Activated CD4-positive, alpha-beta T cell treated with anti-CD3 and anti-CD28 coated beads, Interleukin-2, amount 50 U/mL, for 4 hours (primary cell): ENCODE results near the gene YKT6.
"Not testable (repeated sequence)": the region's sequence is repeated elsewhere in the genome, so short reads cannot be mapped to it uniquely, and the experiment has no call there.

ENCODE experiments used
- DNase-seq, 2 experiments: peaks; one replicate each; pipeline ENCODE4 v3.0.0-alpha.2; 2020

YKT6 gene

GRCh38 chr7:44194562-44195145 is 6.1 kb upstream of the YKT6 start:
- no peak for DNase-seq

GRCh38 chr7:44195889-44196288 is 4.9 kb upstream of the YKT6 start:
- no peak for DNase-seq

DNA sequence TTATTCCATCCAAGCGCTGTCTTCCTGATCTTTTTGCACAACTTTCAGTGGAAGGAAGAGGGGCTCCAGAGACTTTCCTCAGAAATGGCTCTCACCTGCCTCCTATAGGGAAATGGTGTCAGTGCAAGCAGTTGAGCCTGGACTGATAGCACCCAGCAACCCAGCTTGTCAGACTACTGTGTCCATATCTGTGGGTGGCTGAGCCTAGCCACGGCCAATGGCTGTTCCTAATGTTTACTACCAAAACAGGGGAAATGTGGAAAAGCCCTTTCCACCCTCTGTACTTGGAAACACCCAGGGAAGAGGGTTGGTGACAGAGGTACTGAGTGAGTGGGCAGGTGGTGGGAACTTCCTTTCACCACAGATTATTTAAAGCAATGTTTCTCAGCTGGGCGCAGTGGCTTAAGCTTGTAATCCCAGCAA is 4.3 kb upstream of the YKT6 start:
- no peak for DNase-seq

DNA sequence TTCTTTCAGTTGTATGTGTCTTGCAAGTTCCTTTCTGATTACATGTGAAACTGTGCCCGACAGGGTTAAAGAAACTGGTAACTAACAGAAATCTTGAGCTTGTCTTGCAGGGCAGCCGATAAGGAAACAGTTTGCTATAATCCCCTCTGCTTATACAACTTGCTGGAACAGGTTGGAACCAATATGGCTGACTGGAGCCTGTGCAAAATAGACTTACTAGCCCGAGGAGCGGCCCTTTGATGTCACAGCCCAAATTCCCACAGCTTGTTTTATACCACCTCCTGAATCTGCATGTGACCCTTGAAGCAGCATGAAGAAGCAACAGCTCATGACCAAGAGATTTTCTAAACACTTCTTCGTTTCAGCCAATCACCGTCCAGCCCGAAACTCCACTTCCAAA is 3.3 kb upstream of the YKT6 start:
- DNase-seq = no peak

GRCh38 chr7:44200163-44200562 is 615 bp upstream of the YKT6 start:
- DNase-seq = not testable (repeated sequence)

DNA sequence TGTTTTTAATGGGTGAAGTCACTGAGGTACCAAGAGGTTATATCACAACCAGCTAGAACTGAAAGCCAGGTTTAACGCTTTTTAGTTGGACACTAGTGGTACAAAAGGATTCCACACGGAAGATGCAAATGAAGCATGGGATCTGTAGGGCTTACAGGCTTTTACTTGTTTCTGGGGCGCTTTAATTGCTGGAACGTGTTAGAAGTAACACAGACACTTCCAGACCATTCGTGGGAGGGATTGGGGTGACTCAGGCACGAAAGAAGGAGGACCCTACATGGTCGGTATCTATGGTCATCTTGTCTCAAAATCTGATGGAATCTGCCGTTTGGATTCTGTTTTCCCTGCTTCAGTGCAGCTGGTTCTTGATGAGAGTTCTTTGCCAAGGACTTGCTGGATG is 1.0 kb downstream of the YKT6 start:
- no peak for DNase-seq

GRCh38 chr7:44206008-44206407 is 5.2 kb downstream of the YKT6 start:
- no peak for DNase-seq

DNA sequence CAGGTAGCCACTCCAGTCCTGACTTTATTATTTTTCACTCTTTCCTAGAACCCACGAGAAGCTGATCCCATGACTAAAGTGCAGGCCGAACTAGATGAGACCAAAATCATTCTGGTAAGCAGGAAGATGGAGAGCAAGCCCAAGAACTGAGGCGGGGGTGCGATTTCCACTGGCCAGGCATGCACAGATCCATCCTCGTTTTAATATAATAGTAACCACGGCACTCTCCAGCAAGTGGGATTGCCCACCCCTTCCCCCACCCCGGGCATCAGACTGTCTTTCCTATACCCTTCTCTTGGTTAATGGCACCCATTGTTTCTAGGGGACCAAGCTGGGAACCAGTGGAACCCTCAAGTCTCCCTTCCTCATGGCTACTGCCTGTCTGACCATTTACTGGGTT is 7.3 kb downstream of the YKT6 start:
- DNase-seq = no peak

DNA sequence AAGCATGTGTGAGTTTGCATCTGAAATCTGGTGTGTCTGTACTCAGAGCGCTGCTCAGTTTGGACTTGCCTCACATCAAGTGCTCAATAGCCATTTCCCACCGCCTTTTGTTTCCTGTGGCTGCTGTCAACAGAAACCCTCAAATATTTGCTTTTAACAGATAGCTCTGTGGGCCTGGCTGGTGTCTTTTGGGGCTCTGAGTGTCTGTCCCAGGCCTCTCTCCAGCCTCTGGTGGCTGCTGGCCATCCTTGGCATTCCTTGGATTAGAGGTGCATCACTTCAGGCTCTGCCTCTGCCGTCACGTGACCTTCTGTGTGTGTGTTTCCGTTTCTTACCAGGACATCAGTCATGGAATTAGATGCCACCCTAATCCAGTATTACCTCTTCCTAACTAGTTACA is 9.3 kb downstream of the YKT6 start:
- DNase-seq = no peak

DNA sequence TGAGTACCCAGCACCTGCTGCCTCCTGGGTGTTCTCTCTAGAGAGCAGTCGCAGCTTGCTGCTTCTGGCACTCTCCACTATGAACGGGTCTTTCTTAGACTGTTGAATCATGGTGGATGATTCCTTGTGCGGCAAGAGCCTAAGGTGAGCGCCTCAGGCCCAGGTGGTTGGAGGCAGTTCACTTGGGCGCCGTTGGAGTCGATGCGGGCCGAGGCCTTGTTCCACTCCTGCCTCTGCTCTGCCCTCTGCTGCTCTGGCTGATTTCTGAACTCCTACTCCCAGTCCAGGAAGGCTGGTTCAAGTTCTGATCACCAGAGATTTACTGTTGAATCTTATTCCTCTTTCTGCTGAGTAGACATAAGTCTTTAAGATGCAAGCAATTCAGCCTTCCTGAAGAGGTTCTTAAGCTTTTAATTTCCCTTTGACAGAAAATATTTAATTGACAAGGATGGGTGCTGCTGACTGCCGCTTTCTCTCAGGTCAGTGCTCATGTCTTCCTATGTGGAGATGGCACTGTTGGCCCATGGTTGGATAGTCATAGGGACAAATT is 10.4 kb downstream of the YKT6 start:
- DNase-seq = no peak

- DNase-seq = no peak
These were observed 11.2 kb downstream of the YKT6 start for GRCh38 chr7:44212018-44212417.

DNA sequence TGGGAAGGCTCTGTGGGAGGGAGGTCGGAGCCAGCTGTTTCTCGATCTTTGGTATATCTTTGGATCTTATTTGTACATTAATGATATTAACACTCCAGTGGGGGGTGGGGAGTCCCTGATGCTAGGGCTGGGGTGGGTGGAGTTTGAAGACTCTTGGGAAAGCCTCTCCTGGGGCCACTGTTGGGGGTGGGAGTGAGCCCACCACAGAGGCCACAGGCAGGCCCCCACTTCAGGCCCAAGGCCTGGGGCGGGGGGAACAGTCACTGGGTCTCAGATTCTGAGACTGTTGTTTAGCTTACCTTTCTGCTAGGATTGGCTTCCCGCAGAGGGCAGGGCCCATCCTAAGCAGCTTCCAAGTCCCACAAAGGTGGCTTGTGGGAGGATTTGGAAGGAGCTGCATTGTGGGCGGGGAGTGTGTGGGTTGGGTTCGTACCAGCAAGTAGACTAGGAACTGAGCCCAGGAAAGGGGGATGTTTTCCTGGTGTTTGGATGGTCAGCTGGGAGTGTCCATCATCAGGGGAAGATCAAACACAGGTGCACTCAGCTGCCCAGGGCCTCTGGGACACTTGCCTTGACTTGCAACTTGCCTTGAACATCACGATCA is 11.9 kb downstream of the YKT6 start:
- no peak for DNase-seq

DNA sequence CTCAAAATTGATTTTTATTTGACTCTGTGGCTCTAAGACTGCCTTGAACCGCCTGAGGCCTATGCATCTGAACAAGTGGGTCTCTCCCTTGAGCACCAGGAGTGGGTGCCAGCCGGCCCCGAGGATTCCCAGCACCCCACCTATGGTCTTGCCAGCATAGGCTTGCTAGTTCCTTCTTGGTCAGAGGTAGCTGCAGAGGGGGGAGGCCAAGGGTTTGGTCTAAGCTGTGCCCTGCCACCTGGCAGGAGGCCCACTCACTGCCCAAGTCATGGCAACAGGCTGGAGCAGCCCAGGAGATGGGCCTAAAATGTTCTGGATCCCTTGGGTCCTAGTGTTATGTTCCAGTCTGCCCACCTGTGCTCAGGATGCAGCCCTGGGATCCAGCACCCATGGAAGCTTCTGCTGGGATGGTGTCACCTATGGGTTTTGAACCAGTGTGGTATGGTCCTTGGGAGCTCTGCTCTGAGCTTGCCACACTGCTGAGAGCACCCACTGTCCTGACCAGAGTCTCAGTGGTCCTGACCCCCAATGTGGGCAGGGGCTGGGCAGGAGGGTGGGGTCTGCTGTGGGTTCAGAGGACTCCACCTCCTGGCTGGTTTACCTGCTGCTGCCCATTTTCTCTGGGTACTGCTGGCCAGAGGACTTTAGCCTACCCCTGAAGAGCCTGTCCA is 12.6 kb downstream of the YKT6 start:
- no peak for DNase-seq

DNA sequence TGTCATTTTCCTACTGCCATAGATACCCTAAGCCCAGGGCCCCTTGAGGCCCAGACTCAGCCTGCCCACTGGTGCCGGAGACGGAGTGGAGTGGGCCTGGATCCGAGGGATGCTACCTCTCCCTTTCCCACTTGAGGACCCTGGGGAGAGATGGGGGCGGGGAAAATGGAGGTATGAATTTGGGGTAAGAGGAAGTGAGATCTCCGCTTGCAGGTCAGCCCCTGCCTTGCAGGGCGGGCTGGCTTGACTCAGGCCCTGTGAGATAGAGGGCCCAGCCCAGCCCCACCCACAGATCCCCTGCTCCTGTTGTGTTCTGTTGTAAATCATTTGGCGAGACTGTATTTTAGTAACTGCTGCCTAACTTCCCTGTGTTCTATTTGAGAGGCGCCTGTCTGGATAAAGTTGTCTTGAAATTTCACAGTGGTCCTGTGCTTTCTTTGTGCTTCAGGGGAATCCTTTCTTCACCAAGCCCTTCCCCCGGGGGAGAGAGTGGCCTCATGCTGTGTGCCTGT is 13.2 kb downstream of the YKT6 start:
- no peak for DNase-seq

DNA sequence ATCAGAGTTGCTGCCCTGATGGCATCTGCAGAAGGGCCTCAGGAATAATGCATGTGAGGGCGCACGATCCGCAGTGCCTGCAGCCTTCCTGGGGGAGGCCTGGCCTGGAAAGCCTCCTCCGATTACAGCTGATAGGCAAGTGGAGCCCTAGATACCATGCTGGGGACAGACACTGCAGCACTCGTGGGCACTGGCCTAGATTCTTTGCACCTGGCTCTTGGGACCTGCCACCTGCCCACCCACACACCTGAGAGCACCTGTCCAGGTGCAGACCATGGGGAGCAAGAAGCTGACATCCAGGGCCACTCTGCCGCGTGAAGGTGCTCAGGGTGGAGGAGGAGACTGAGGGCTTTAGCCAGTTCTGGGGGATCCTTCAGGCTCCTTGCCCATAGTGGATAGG is 14.8 kb downstream of the YKT6 start:
- DNase-seq = no peak

- no peak for DNase-seq
These were observed 15.2 kb downstream of the YKT6 start for GRCh38 chr7:44216019-44216418.

DNA sequence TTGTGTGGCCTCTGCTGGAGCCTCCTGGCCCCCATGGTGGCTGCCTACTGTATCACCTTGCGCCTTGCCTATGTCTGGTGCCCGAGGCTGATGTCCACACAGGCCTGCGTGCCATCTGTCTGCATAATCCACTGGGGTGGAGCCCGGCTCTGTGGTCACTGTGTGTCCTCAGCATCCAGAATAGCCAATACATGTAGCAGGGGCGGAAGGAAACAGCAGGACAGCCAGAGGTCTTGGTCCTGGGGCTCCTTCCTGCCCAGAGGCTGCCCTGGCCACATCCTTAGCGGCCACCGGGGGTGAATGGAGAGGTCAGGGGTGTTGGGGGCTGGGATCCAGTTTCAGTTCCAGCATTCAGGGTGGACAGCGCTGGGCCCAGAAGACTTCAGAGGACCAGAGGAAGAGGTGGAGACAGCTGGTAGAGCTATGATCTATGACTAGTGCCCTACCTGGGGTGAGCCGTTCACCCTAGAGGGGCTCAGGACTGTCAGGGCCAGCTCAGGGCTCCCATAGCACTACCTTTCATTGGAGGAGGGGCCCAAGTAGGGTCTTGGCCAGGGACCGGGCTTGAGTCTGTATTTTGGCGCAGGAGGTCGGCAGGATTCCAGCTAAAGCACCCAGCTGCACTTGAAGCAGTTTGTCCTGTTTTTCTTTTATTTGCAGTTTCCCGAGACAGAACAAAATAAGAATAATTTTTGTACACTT is 15.9 kb downstream of the YKT6 start:
- no peak for DNase-seq

DNA sequence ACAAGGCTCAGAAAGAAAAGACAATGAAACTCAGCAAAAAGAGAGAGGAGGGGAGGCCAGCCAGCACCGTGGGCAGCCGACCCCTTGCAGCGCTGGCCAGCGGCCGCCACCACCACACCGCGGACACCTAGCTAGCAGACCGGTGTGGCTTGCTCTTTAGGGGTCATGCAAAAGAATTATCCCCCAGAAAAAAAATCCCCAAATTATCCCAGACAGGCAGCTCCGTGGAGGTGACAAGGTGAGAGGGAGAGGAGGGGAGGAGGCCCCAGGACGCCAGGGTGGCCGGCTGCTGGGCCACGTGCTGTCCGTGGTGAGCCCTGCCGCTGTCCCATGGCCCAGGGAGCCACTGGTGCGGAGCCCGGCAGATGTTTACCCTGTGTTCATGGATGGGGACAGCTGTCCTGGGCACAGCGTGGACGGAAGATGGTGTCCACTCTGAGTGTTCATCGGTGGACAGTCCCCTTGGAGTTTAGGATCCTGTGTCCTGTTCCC is 16.5 kb downstream of the YKT6 start:
- DNase-seq = no peak

- no peak for DNase-seq
These were observed 17.1 kb downstream of the YKT6 start for GRCh38 chr7:44217852-44218402.

DNA sequence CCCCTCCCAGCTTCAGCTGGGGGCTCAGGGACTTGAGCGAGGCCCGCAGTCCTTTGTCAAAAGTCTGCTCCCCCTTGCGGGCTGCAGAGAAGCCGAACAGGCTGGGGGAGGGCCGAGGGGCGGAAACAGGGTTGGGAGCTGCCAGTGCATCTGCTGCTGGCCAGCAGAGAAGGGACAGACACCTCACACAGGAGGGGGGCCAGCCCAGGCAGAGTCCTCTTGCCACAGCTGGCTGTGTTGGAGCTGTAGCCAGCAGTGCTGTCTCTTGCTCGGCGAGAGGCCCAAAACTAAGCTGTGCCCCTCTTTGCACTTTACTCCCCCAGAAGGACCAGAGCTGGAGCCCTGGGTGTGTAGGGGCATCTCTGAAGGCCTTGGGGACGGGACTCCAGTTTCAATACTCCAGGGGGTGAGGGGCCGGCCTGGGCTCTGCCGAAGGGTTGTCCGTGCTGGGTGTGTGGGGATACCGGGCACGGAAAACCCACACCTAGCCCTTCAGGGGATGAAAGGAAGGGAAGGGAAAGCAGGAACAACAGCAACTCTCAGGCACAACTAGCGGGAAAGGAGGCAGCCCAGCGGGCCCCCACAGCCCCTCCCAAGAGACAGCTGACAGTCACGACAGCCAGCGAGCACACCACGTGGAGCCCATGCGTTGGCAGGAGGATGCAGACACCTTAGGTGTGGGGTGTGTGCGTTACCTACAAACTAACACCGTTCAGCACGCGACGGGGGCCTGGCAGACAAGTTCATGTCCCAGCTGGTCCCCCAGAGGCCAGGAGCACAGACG is 17.8 kb downstream of the YKT6 start:
- DNase-seq = no peak

DNA sequence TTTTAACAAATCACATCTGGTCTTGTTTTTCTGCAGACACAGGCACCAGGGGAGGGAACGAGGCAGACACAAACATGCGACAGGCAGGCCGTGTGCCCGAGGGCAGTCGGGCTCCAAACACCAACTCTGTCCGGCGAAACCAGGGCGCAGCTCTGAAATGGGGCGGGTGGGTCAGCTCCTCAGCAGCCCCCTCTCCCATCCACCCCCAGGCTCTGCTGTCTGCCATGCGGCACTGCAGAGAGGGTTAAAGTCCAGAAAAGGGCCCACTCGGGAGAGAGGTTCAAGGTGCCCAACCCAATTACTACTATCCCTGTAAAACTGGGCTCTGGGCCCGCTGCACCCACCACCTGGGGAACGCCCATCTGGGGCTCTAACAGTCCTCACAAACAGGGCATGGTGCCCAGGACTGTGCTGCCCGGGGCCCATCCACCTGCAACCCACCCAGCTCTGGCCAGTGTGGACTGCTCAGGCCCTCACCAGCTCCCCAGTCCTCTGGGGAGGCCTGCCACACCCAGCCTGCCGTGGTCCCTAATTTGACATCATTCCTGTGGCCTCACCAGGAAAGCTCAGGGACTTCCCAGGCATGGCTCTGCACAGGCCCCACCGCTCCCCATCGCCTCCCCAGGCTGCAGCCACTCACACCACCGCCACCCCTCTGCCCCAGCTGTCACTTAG is 18.7 kb downstream of the YKT6 start:
- DNase-seq = no peak

- DNase-seq = no peak
These were observed 19.2 kb downstream of the YKT6 start for GRCh38 chr7:44220046-44220357.
